Measurements from ENCODE around the gene SLC35E3. TPM values are rescaled to one million over a fixed set of nuclear protein-coding genes. Genes with fewer than 3 reads are reported as not detected.

SLC35E3 gene
- 1.8 and 5.0 TPM in 2 replicates for total RNA-seq

GRCh38 chr12:68745904-68746571, at the start of gene SLC35E3:
TSS of gene SLC35E3 (plus strand) at chr12:68746176. CDS start at chr12:68746378, 202 bp downstream.

GRCh38 chr12:68807576-68808387, 61.8 kb downstream of the SLC35E3 start, which contains the start of gene MDM2:
TSS of gene MDM2 (plus strand) at chr12:68808177. CDS start at chr12:68808478, 301 bp downstream.

Other genes starting within 250 kb of the SLC35E3 start
- gene RAP1B, start 135.3 kb upstream of the SLC35E3 start, total RNA-seq = 89.4 and 107 TPM in 2 replicates
- gene NUP107, start 59.2 kb upstream of the SLC35E3 start, total RNA-seq = 45.6 and 59.7 TPM in 2 replicates
- 127 and 169 TPM in 2 replicates for gene MDM2, start 62.0 kb downstream of the SLC35E3 start, total RNA-seq
- 12.0 and 16.2 TPM in 2 replicates for gene CPM, start 187.0 kb downstream of the SLC35E3 start, total RNA-seq